RWPE1 (cell line): ENCODE results near the gene CEBPA.

Source experiments
- CTCF ChIA-PET: fragments of 350-600 bp; sonication (Branson Sonifier 250); formaldehyde crosslinking; extraction: SDS; loops from one replicate; lab custom pipeline; 2021; lab: Yijun Ruan, JAX
- POLR2A ChIA-PET: fragments of 400-600 bp; formaldehyde crosslinking; extraction: SDS; loops from one replicate; lab custom pipeline; 2020; ENCODE audit warnings: antibody characterized with exemption; ENCODE audit not compliant: low non-redundant PET; lab: Yijun Ruan, JAX
- DNase-seq: peaks from one replicate; pipeline ENCODE4 v3.0.0; 2012; ENCODE audit warnings: low spot score
- H3K27ac ChIP-seq: fragments of 450-650 bp; 2 replicates; pipeline ENCODE4 v1.5.1; 2017
- TF ChIP-seq, protein P1 (sequence below): fragments of 450-650 bp; conservative IDR thresholded peaks from 2 replicates; pipeline ENCODE4 v1.5.1; 2017; ENCODE audit warnings: low read depth, mild to moderate bottlenecking

Gene CEBPA

DNA sequence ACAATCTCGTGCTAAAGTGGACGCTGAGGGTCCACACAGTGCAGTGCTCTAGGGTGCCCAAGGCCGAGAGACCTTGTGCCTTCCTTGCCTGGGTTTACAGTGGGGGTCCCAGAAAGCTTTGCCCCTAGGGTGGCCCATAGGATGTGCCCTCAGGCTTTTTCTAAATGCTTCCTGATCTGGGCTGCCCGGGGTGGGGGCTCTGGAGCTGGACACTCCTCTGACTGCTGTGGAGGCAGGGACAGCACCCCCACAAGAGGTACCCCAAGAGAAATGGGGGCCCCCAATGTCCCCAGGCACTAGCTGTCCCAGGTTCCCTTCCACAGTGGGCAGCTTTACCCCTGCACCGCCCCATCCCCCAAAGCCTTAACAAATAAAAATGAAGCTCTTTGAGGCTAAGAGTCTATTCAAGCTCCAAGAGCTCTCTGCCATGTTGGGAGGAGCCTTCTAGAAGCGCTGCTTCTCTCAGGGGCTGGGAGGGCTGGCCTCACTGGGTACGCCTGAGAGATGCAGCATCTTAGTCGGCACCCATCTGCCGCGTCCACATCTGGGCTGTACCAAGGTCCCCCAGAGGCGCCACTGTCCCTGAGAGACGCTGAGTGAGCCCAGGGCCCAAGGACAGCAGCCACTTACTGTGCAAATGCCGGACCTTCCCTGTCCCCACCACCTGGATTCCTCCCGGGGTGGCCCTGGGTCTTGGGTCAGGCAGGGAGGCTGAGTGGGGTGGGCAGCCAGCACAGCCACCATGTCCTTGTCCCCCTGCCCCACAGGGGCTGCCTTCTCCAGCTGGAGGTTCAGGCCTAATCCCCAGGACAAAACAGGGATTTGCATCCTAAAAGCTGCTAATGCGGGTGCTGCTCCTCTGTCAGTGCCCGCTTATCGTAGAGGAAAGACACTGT, 27.4 kb downstream of the CEBPA start:
- peak overlapping the region; percentile 42; the same call in 1 of the 2 replicates for H3K27ac ChIP-seq
- TF ChIP-seq, protein P1, sequence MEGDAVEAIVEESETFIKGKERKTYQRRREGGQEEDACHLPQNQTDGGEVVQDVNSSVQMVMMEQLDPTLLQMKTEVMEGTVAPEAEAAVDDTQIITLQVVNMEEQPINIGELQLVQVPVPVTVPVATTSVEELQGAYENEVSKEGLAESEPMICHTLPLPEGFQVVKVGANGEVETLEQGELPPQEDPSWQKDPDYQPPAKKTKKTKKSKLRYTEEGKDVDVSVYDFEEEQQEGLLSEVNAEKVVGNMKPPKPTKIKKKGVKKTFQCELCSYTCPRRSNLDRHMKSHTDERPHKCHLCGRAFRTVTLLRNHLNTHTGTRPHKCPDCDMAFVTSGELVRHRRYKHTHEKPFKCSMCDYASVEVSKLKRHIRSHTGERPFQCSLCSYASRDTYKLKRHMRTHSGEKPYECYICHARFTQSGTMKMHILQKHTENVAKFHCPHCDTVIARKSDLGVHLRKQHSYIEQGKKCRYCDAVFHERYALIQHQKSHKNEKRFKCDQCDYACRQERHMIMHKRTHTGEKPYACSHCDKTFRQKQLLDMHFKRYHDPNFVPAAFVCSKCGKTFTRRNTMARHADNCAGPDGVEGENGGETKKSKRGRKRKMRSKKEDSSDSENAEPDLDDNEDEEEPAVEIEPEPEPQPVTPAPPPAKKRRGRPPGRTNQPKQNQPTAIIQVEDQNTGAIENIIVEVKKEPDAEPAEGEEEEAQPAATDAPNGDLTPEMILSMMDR: no peak
- no peak for DNase-seq
- ChIA-PET CTCF (interaction anchor here (0.6 kb wide), 1 partner anchor 63 kb away, joined by 3 read pairs; no protein-coding TSS in a partner anchor), POLR2A (no interaction called here)

DNA sequence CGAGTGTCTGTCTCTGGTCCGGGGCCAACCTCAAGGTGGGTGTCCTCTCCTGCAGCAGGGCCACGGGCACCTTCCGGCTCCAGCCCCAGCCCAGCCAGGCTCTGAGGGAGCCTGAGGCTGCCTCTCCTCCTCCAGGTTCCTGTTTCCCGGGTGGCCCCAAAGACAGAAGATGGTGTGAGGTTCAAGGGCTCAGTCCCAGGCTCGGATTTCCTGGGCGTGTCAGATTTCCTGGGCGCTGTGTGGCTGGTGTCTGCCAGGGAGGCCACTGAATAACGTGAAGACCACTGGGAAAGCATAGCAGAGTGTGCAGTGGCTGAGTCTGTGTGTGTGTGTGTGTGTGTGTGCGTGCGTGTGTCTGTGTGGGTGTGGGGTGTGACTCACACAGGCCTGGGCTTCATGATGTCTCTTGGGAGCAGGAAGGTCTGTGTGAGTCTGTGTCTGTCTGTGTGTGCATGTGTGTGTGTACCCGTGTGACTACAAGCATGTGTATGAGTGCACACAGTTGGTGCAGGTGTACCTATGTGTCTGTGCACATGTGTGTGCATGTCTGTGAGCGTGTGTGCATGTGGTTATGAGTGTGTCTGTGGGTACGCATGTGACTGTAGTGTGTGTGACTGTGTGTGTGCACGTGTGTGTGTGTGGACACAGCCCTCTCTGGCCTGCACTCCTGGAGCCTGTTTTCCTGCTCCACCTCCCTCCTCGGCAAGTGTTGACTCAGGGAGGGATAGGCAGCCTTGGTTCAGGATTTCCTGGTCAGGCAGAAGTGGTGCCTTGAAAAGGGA, 28.3 kb downstream of the CEBPA start:
- H3K27ac ChIP-seq: peak overlapping the region; percentile 42
- CTCF ChIA-PET: no interaction called here

DNA sequence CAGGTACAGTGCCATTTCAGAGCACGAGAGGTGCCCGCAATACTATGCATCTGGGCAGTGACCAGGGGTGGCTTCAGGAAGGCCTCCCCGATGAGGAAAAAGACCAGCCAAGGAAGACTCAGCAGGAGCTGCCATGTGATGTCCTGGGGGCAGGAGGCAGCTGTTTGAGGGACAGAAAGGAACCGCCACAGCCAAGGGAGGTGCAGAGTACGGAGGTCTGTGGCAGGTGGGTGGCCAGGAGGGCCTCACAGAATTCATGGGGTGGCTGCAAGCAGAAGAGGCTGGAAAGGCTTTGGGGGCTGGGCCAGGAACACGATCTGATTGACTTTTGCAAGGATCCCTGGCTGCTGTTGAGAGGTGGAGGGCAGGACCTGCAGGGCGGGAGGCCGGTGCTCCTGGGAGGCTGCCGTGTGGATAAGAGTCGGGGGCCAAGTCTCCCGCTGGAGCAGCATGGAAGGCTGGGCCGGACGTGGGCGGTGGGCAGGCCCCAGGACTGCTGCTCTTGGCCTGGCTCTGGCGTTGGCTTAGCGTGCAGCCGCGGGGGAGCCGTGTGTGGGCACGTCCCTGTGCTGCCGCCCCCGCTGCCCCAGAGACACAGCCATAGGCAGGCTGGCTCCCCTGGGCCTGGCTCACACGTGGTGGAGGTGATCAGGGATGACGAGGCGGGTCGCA, 29.1 kb downstream of the CEBPA start:
- TF ChIP-seq, protein P1: no peak
- no peak for DNase-seq
- H3K27ac ChIP-seq: peak overlapping the region; percentile 42
- ChIA-PET CTCF (interaction anchor here (0.6 kb wide), 1 partner anchor 438 kb away, joined by 3 read pairs; no protein-coding TSS in a partner anchor), POLR2A (no interaction called here)

More for the DNA sequence above, 28.3 kb downstream of the CEBPA start:
- TF ChIP-seq, protein P1: no peak
- POLR2A ChIA-PET: no interaction called here
- no peak for DNase-seq

DNA sequence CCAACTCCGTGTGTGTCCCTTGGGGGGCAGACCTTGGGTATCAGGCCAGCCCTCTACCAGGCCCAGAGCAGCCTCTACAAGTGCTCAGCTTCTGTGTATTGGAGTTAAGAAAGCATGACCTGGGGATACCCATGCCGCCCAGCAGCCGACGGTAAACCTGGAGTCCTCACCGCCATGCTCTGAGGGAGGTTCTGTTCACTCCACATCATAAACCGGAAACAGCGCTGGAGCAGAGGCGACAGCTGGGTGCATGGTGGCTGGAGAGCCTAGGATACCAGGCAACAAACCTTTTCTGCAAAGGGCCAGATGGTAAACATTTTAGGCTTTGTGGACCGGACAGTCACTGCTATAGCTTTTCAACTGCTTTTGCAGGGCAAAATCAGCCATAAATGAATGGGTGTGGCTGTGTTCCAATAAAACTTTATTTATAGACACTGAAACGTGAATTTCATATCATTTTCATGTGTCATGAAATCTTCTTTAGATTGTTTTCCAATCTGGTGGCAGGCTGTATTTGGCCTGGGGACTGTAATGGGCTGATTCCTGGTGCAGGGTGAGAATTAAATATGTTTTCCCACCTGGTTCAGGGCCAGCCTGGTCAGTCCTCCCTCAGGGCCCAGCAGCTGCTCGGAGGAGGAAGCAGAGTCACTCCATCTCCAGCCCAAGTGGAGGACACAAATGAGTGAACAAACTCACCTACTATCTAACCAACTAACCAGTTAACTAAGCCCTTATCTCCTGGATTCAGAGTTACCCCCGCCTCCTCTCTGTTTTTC, 30.9 kb downstream of the CEBPA start:
- CTCF ChIA-PET: interaction anchor here (0.7 kb wide), 1 partner anchor 28 kb away, joined by 3 read pairs; no protein-coding TSS in a partner anchor

DNA sequence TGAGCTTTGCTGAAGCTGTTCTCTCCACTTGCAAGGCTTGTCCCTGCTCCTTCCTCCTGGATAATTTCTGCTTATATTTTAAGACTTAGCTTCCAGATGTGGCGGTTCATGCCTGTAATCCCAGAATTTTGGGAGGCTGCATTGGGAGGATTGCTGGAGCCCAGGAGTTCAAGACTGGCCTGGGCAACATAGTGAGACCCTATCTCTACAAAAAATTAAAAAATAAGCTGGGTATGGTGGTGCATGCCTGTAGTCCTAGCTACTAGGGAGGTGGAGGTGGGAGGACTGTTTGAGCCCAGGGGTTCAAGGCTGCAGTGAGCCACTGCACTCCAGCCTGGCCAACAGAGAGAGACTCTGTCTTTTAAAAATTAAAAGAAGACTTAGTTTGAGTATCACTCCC, 31.6 kb downstream of the CEBPA start:
- no peak for DNase-seq
- CTCF ChIA-PET: interaction anchor here (0.7 to 0.9 kb wide), 3 partner anchors 25 to 56 kb away, joined by 3 to 7 read pairs (median 4); no protein-coding TSS in a partner anchor
- TF ChIP-seq, protein P1: no peak
- POLR2A ChIA-PET: no interaction called here
- no peak overlapping the region for H3K27ac ChIP-seq

More for the DNA sequence above, 30.9 kb downstream of the CEBPA start:
- TF ChIP-seq, protein P1: no peak
- no peak overlapping the region for H3K27ac ChIP-seq
- POLR2A ChIA-PET: no interaction called here
- DNase-seq: no peak
